Stimulated activated CD8-positive, alpha-beta memory T cell treated with anti-CD3 and anti-CD28 coated beads, Interleukin-15, amount 100 ng/mL, for 1 hour (primary cell): ENCODE measurements around the gene IGFBP5.

Source experiments
- DNase-seq: peaks from one replicate; pipeline ENCODE4 v3.0.0-alpha.2; 2020; ENCODE audit warnings: low read depth

Gene IGFBP5

GRCh38 chr2:216695401-216695821, at the start of gene IGFBP5:
IGFBP5 (minus strand) TSS chr2:216695549; CDS start chr2:216694775, 774 bp downstream.
- DNase-seq = no peak

DNA sequence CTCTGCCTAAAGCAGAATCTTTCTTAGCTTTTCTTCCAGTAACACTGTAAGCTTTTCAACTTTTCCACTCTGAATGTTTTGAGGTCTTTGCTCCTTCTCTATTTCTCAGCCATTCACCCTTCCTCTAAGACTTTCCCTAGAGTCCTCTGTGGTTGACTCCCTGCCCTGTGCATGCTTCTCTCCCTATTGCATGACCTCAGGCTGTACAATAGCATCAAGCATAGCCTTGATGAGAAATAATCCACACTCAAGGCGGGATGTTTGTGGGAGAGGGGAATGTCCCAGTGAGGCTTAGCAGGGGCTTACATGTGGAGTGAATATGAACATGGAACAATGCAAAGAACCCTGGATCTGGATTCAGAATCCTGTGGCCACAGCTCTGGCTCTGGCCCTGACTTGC, 48.4 kb upstream of the IGFBP5 start:
- no peak for DNase-seq

DNA sequence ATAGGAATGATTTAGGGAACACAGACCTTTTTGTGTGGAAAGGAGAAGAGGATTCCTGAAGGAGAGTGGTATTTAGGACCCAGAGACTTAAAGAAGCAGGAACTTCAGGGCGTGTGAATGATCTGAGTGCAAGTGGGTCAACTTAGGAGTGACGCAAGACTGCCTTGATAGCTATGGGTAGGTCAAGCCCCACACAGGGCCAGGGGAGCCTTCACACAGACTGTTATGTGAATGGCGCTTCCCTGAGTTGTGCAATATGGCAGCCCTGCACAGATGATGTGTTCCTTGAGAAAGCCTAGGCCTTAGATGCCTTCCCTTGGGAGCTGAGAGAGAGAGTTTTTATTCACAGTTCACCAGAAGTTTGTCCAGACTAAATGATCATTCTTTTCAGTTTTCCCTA, 47.1 kb upstream of the IGFBP5 start:
- no peak for DNase-seq

GRCh38 chr2:216741223-216741593, 45.9 kb upstream of the IGFBP5 start:
- DNase-seq = no peak

- no peak for DNase-seq
Measured at GRCh38 chr2:216740557-216741222, 45.3 kb upstream of the IGFBP5 start.

GRCh38 chr2:216739035-216739434, 43.7 kb upstream of the IGFBP5 start:
- no peak for DNase-seq

DNA sequence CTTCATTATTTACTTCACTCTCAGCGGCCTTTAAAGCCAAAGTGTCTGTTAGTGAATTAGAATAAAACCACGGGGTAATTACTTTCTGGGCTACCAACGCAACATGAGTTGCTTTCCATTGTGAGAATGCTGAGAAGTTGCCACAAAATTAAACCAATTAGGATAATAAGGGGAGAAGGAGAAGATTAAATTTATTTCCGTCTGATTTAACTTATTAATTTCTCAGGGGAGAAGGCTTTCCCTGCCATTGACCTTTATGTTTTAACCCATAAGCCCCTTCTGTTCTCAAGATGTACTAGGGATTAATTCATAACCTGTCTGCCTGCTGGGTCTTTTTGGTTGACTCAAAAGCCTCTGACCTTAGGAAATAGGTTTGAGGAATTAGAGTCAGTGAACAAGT, 42.3 kb upstream of the IGFBP5 start:
- DNase-seq = no peak

DNA sequence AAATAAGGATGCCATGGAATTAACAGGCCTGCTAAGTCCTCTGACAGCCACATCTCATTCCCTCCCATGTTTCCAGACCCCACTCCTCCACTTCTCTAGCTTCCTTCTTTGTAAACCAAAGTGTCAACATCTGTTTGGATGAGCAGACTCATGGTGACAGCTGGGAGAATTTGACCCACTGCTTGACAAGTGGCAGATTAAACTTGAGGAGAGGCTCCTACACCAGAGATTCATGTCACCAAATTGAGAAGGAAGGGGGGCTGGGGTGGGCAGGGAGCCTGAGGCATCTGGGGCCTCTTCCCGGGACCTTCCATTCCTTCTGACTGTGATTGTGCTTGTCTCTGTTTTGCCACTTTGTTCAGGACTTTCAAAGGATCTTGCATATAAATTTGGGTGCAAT, 41.0 kb upstream of the IGFBP5 start:
- no peak for DNase-seq

- DNase-seq = no peak
Measured at GRCh38 chr2:216735668-216736067, 40.3 kb upstream of the IGFBP5 start.

GRCh38 chr2:216735086-216735485, 39.7 kb upstream of the IGFBP5 start:
- no peak for DNase-seq

DNA sequence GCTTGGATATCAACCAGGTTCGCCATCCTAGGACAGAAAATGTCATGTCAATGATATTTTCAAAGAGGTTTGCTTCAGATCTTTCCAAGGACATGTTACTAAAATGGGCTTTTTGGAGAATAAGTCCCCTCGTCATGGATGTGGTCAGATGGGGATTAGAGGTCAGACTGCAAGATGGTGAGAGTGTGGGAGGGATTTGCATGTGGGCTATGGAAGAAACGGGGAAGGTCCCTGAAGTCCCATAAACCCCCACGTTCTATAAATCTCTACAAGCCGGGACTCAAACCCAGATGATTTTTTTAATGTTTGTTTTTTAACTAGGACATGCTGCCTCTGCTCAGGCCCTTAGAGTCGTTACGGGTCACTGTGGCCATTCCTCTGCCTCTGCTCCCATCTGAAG, 37.7 kb upstream of the IGFBP5 start:
- no peak for DNase-seq

GRCh38 chr2:216732334-216732733, 37.0 kb upstream of the IGFBP5 start:
- DNase-seq = no peak

GRCh38 chr2:216731465-216731864, 36.1 kb upstream of the IGFBP5 start:
- no peak for DNase-seq

DNA sequence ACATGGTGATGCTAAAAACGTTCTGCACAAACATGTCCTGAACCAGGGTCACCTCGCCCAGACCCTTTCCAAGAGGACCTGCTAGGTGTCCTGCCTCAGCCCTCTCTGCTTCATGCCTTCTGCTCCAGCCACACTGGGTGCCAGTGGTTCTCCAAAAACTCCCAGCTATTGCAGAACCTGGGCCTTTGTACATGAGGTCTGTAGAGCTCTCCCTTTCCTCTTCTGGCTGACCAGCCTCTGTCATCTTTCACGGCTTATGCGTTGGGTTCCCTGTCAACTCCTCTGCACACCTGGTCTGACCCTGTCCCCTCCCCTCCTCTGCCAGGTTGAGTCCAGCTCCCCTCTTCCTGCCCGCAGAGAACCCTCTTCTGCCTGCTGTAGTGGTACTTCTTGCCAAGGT, 35.5 kb upstream of the IGFBP5 start:
- no peak for DNase-seq

- DNase-seq = no peak
Measured at GRCh38 chr2:216727346-216728122, 32.2 kb upstream of the IGFBP5 start.

GRCh38 chr2:216724190-216724589, 28.8 kb upstream of the IGFBP5 start:
- DNase-seq = no peak

DNA sequence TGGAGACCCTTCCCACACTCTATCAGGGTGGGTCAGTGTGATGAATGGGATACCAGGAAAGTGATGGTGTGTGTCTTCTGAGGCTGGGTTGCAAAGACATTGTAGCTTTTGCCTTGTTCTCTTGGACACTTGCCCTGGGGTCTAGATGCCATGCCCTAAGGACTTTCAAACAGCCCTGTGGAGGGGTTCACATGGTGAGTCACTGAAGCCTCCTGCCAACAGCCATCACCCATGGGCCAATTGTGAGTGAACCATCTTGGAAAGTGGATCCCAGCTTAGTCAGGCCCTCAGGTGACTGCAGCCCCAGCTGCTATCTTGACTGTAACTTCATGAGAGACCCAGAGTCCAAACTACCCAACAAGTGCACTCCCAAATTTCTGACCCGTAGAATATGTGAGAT, 25.8 kb upstream of the IGFBP5 start:
- no peak for DNase-seq

DNA sequence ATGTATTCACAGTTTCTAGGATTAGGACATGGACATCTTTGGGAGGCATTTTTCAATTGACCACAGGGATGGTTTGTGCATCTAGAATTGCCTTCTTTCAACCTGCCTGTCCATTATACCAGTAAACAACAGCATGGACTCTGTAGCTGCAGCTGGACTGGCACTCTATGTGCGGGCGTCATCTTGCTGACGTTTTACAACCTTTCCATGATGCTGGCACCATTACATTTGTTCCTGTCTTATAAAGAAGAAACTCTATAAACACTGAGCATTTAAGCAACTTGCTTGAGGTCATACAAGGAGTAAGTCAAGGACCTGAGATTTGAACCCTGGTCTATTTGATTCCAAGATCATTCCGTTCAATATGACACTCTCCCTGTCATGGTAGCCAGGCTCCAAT, 25.4 kb upstream of the IGFBP5 start:
- DNase-seq = no peak

GRCh38 chr2:216717907-216718615, 22.7 kb upstream of the IGFBP5 start:
- DNase-seq = no peak

- DNase-seq = no peak
Measured at GRCh38 chr2:216717491-216717901, 22.1 kb upstream of the IGFBP5 start.

DNA sequence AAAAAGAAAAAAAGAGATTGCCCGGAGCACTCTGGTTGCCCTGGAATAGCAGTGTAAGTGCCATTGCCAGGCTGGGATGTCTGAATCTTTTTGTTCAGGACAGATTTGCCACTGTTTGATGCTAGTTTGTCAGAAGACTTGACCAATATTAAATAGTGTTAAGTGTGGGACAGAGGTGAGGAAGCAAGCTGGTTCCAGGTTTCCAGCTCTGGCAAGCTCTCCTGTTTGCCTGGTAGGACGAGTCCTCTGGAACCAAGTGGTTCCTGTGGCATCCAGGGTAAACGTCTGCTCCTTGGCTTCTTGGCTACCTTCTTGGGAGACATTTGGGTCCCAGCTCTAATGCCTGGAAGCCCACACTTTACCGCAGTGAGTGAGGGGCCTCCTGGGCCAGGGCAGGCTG, 20.8 kb upstream of the IGFBP5 start:
- DNase-seq = no peak

DNA sequence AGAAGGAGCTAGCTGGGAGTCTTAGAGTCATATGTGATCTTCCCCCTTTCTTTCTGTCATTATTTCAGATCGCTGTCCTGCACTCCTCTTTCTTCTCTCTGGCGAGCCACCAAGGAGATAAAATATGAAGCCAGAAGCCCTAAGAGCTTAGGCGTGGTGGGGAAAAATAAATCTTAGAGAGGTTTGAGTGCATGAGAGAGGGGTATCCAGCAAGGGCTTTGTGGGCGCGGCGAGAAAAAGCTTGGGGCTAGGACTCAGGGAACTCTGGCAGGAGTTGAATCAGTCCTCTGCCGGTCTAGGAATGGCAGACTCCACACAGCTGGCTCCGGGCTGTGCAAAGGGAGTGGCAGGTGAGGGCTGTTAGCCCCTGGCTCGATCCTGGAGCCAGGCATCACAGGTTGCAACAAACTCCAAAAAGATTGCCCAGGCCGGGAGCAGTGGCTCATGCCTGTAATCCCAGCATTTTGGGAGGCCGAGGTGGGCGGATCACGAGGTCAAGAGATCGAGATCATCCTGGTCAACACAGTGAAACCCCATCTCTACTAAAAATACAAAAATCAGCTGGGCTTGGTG, 20.1 kb upstream of the IGFBP5 start:
- no peak for DNase-seq

DNA sequence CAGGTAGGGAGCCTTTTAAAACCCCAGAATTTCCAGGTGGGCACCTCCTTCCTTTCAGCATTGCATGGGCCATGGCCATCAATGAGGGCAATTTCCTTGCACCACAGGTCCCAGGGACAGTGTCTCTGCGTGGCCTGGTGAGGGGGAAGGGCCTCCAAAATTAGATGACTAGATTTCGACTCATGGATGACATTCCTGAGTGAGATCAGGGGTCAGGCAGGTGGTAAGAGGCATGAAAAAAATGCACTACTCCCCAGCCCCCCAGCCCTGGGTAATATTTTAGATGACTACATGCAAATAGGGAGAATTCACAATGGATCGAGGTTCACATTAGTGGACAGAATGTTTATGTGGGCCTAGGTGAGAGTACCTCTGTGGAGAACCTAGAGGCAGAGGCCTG, 19.0 kb upstream of the IGFBP5 start:
- DNase-seq = no peak
